ENCODE results near the gene COL8A1.
A peak's percentile ranks its signal among the peaks of the same experiment; 100 is the strongest.

The COL8A1 gene

DNA sequence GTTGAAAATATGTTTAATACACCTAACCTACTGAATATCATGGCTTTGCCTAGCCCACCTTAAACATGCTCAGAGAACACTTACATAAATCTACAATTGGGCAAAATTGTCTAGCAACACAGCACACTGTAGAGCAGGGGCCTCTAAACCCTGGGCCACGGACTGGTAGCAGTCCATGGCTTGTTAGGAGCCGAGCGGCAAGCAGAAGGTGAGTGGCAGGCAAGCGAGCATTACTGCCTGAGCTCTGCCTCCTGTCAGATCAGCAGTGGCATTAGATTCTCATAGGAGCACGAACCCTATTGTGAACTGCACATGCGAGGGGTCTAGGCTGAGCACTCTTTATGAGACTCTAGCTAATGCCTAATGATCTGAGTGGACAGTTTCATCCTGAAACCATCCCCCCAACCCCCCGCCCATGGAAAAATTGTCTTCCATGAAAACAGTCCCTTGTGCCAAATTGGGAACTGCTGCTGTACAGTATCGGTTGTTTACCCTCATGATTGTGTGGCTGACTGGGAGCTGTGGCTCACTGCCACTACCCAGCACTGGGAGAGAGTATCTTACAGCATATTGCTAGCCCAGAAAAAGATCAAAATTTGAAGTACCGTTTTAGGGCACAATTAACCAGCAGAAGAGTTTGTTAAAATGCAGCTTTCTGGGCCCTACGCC, 205.3 kb downstream of the COL8A1 start:
- in situ Hi-C loops (cut with HindIII; ENCODE audit: low pct_unique_long_range_greater_than_20kb, low sequenced_read_pairs) = no loop called here
- no peak for TF ChIP-seq JUND (IDR thresholded peaks at IDR 0.05; ENCODE audit: low read depth)
- no peak for DNase-seq (ENCODE audit: low read depth in 1 of 2, low spot score in 1 of 2)

GRCh38 chr3:99845331-99845730, 206.9 kb downstream of the COL8A1 start:
- no peak for DNase-seq (ENCODE audit: low read depth in 1 of 2, low spot score in 1 of 2)
- no peak for TF ChIP-seq JUND (IDR thresholded peaks at IDR 0.05; ENCODE audit: low read depth)
- in situ Hi-C loops (cut with HindIII; ENCODE audit: low pct_unique_long_range_greater_than_20kb, low sequenced_read_pairs) = no loop called here

GRCh38 chr3:99845999-99846398, 207.6 kb downstream of the COL8A1 start:
- no peak for TF ChIP-seq JUND (IDR thresholded peaks at IDR 0.05; ENCODE audit: low read depth)
- DNase-seq (ENCODE audit: low read depth in 1 of 2, low spot score in 1 of 2) = no peak
- in situ Hi-C loops (cut with HindIII; ENCODE audit: low pct_unique_long_range_greater_than_20kb, low sequenced_read_pairs) = no loop called here

- DNase-seq (ENCODE audit: low read depth in 1 of 2, low spot score in 1 of 2) = peak in 1 of 2 experiments; percentile 15
- TF ChIP-seq JUND (IDR thresholded peaks at IDR 0.05; ENCODE audit: low read depth) = no peak
- in situ Hi-C loops (cut with HindIII; ENCODE audit: low pct_unique_long_range_greater_than_20kb, low sequenced_read_pairs) = no loop called here
These were observed 208.2 kb downstream of the COL8A1 start for GRCh38 chr3:99846477-99847160.

DNA sequence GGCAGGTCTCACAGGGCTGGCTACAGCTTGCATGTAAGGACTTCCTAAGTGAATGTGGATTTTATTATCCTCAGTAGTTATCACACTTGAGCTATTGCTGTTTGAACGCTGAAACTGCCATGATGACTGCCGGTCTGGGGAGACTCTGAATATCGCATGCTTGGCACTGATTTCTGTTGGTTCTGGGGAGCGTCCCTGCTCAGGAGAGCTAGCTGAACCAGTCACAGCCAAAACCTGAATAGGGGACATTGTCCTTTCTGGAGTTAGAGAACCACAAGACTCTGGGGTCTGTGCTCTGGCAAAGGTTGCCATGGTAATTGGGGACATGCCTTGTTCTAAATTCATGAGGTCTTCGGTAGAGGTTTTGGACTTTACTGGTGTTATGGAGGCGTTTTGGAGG, 210.0 kb downstream of the COL8A1 start:
- no peak for DNase-seq (ENCODE audit: low read depth in 1 of 2, low spot score in 1 of 2)
- TF ChIP-seq JUND (IDR thresholded peaks at IDR 0.05; ENCODE audit: low read depth) = no peak
- in situ Hi-C loops (cut with HindIII; ENCODE audit: low pct_unique_long_range_greater_than_20kb, low sequenced_read_pairs) = no loop called here

Measured in T47D (cell line).